Astrocyte (in vitro differentiated cells and primary cell): ENCODE results near the gene DIO3. TPM values are rescaled to one million over a fixed set of nuclear protein-coding genes. Genes with fewer than 3 reads are reported as not detected.
"Not testable (repeated sequence)": the region's sequence is repeated elsewhere in the genome, so short reads cannot be mapped to it uniquely, and the experiment has no call there.

Experiments used
- DNase-seq: peaks from one replicate; pipeline ENCODE4 v3.0.0-alpha.2; 2010; ENCODE audit warnings: low read depth
- FAIRE-seq: peaks from 2 replicates; lab custom pipeline; 2011; peaks lifted over from hg19 to GRCh38; lab: Jason Lieb, UNC
- H2AFZ ChIP-seq: 2 replicates; pipeline ENCODE4 v1.6.0; 2012; ENCODE audit warnings: low read depth, low read length, inconsistent platforms
- H3K27ac ChIP-seq: 2 replicates; pipeline ENCODE4 v1.5.1; 2011; ENCODE audit warnings: low read depth, low read length, inconsistent platforms
- H3K27me3 ChIP-seq: 2 replicates; pipeline ENCODE4 v1.6.0; 2011; ENCODE audit warnings: low read length, inconsistent platforms; ENCODE audit not compliant: insufficient read depth
- H3K36me3 ChIP-seq: 2 replicates; pipeline ENCODE4 v1.5.1; 2011; ENCODE audit warnings: low read length, inconsistent platforms; ENCODE audit not compliant: insufficient read depth
- H3K4me1 ChIP-seq: 2 replicates; pipeline ENCODE4 v1.5.1; 2011; ENCODE audit warnings: low read length, inconsistent platforms; ENCODE audit not compliant: insufficient read depth
- H3K4me2 ChIP-seq: 2 replicates; pipeline ENCODE4 v1.6.0; 2012; ENCODE audit warnings: low read length, inconsistent platforms
- H3K4me3 ChIP-seq: 2 replicates; pipeline ENCODE4 v1.5.1; 2011; ENCODE audit warnings: low read depth, mild to moderate bottlenecking, low read length, inconsistent platforms; ENCODE audit not compliant: insufficient read depth
- H3K79me2 ChIP-seq: 2 replicates; pipeline ENCODE4 v1.6.0; 2012; ENCODE audit warnings: mild to moderate bottlenecking, low read length, inconsistent platforms; ENCODE audit not compliant: insufficient read depth
- H3K9ac ChIP-seq: 2 replicates; pipeline ENCODE4 v1.6.0; 2012; ENCODE audit warnings: mild to moderate bottlenecking, low read length, inconsistent platforms
- H3K9me3 ChIP-seq: 2 replicates; pipeline ENCODE4 v1.5.1; 2012; ENCODE audit warnings: low read depth, mild to moderate bottlenecking, low read length, inconsistent platforms; ENCODE audit not compliant: insufficient read depth
- H4K20me1 ChIP-seq: 2 replicates; pipeline ENCODE4 v1.6.0; 2012; ENCODE audit warnings: low read length, inconsistent platforms; ENCODE audit not compliant: insufficient read depth
- H3K27ac Mint-ChIP-seq: one replicate; pipeline ENCODE4 v1.8.0; 2021; ENCODE audit warnings: mild to moderate bottlenecking, mixed read lengths; ENCODE audit not compliant: unreplicated experiment
- H3K27me3 Mint-ChIP-seq: one replicate; pipeline ENCODE4 v1.8.0; 2021; ENCODE audit warnings: low read depth, mixed read lengths; ENCODE audit not compliant: unreplicated experiment
- H3K36me3 Mint-ChIP-seq: one replicate; pipeline ENCODE4 v1.8.0; 2021; ENCODE audit warnings: low read depth, mixed read lengths; ENCODE audit not compliant: unreplicated experiment
- H3K4me1 Mint-ChIP-seq: one replicate; pipeline ENCODE4 v1.8.0; 2021; ENCODE audit warnings: low read depth, mixed read lengths; ENCODE audit not compliant: unreplicated experiment
- H3K4me3 Mint-ChIP-seq: one replicate; pipeline ENCODE4 v1.8.0; 2021; ENCODE audit warnings: mild to moderate bottlenecking, moderate library complexity, mixed read lengths; ENCODE audit not compliant: unreplicated experiment
- H3K9me3 Mint-ChIP-seq: one replicate; pipeline ENCODE4 v1.8.0; 2021; ENCODE audit warnings: mild to moderate bottlenecking, mixed read lengths; ENCODE audit not compliant: unreplicated experiment
- EZH2 ChIP-seq: IDR thresholded peaks from 2 replicates; pipeline ENCODE4 v1.6.1; 2012; ENCODE audit warnings: mild to moderate bottlenecking, low read length, inconsistent platforms; ENCODE audit not compliant: insufficient read depth
- total RNA-seq: library from RNA; stranded (reverse); gene quantifications from 2 replicates; pipeline ENCODE4 v1.2.1, GENCODE V29; 2021
- TF ChIP-seq, protein P1 (sequence below): IDR thresholded peaks from 2 replicates; pipeline ENCODE4 v1.5.1; 2011; ENCODE audit warnings: low read depth, mild to moderate bottlenecking, inconsistent platforms, low read length, moderate library complexity; ENCODE audit not compliant: insufficient read depth

DIO3 gene
- total RNA-seq, 1 donor from 2014 or later: 0.79 TPM

DNA sequence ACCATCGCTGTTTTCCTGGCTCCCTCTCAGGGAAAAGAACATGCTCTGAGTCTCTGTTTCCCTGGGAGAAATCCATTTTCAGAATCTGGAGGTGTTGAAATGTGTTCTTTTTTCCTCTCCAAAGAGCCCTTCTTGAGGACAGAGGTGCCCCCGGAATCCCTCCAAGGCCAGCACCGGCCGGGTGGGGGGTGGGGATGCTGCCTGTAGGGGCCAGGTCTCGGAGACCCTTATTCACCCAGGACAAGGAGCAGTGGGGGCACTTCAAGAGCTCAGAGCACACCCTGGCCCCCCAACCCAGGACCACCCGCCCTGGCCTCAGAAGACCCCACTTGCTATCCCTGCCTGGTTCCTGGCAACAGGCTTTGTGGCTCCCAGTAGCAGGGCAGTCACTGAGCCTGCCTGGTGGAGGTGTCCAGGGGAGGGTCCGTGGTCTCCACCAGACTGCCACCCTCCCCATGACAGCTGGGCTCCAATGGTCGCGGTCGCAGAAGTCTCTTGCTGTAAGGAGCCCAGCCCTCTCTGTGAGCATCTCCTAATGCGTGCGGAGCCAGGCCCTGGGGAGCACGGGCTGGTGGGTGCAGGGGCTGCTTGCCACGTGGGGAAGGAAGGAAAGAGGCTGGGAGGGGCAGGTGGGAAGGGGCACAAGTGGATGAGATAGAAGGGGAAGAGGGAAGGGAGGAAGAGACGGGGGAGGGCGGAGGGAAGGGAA, 13.2 kb upstream of the DIO3 start:
- no peaks in the 10 kb centered on the region for H3K79me2 ChIP-seq
- Mint-ChIP-seq H3K4me1 (no peaks in the 10 kb centered on the region), H3K36me3 (no peaks in the 10 kb centered on the region), H3K27ac (no peak overlapping the region), H3K27me3 (peaks cover 67% of the 10 kb centered on the region), H3K9me3 (peaks cover 17% of the 10 kb centered on the region), H3K4me3 (no peak overlapping the region)
- H3K4me2 ChIP-seq: no peak overlapping the region
- DNase-seq (no peak), FAIRE-seq (no peak)
- no peak overlapping the region for H3K27ac ChIP-seq
- no peak for TF ChIP-seq EZH2
- TF ChIP-seq, protein P1, sequence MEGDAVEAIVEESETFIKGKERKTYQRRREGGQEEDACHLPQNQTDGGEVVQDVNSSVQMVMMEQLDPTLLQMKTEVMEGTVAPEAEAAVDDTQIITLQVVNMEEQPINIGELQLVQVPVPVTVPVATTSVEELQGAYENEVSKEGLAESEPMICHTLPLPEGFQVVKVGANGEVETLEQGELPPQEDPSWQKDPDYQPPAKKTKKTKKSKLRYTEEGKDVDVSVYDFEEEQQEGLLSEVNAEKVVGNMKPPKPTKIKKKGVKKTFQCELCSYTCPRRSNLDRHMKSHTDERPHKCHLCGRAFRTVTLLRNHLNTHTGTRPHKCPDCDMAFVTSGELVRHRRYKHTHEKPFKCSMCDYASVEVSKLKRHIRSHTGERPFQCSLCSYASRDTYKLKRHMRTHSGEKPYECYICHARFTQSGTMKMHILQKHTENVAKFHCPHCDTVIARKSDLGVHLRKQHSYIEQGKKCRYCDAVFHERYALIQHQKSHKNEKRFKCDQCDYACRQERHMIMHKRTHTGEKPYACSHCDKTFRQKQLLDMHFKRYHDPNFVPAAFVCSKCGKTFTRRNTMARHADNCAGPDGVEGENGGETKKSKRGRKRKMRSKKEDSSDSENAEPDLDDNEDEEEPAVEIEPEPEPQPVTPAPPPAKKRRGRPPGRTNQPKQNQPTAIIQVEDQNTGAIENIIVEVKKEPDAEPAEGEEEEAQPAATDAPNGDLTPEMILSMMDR: no peak
- H3K27me3 ChIP-seq: no peaks in the 10 kb centered on the region
- H3K4me3 ChIP-seq: no peak overlapping the region
- H3K36me3 ChIP-seq: no peaks in the 10 kb centered on the region
- H2AFZ ChIP-seq: no peak overlapping the region
- H3K9ac ChIP-seq: no peak overlapping the region
- H3K9me3 ChIP-seq: no peaks in the 10 kb centered on the region
- no peaks in the 10 kb centered on the region for H4K20me1 ChIP-seq
- no peaks in the 10 kb centered on the region for H3K4me1 ChIP-seq

DNA sequence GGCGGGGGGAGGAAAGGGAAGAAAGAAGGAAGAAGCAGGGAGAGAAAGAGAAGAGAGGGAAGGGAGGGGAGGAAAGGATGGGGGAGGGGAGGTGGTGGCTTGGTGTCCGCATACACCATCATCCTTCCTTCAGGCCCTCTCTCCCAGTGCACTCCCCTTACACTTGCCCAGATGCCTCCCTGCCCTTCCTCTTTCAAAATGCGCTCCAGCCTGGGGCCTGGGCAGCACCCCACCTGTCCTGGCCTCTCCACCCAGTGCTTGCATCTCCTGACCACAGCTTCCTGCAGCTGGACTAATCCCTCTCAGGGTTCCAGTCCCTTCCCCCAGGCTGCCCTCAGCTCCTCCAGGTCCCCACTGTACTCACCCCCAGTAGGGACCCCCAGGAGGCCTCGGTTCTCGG, 12.6 kb upstream of the DIO3 start:
- Mint-ChIP-seq H3K4me1 (no peaks in the 10 kb centered on the region), H3K27me3 (peaks cover 68% of the 10 kb centered on the region), H3K9me3 (peaks cover 13% of the 10 kb centered on the region), H3K27ac (no peak overlapping the region), H3K36me3 (no peaks in the 10 kb centered on the region), H3K4me3 (no peak overlapping the region)
- no peak for DNase-seq
- H3K79me2 ChIP-seq: no peaks in the 10 kb centered on the region
- H3K9me3 ChIP-seq: no peaks in the 10 kb centered on the region
- no peak for FAIRE-seq
- no peak overlapping the region for H3K27ac ChIP-seq
- no peak overlapping the region for H3K9ac ChIP-seq
- no peak overlapping the region for H3K4me3 ChIP-seq
- no peak for TF ChIP-seq EZH2
- TF ChIP-seq, protein P1: no peak
- no peaks in the 10 kb centered on the region for H3K27me3 ChIP-seq
- no peaks in the 10 kb centered on the region for H3K4me1 ChIP-seq
- no peak overlapping the region for H3K4me2 ChIP-seq
- no peaks in the 10 kb centered on the region for H3K36me3 ChIP-seq
- H4K20me1 ChIP-seq: no peaks in the 10 kb centered on the region
- H2AFZ ChIP-seq: no peak overlapping the region

DNA sequence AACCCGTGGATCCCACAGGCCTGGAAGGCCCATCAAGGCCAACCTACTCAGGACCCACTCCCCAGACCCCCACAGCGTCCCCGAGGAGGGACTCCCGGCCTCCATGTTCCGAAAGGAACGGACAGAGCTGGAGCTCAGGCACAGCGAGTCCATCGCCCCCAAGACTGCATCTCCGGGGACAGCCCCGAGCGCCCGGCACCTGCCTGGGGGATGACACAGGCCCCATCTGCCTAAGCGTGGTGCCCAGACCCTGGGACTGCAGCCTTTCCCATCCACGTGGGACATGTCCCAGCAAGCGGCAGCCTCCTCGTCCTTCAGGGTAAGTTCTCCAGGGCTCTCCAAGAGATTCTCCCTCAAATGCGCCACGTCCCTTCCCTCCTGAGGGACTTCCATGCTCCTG, 12.1 kb upstream of the DIO3 start:
- Histone ChIP-seq H3K9me3 (no peaks in the 10 kb centered on the region), H3K4me2 (no peak overlapping the region), H3K27me3 (no peaks in the 10 kb centered on the region), H3K27ac (no peak overlapping the region), H2AFZ (no peak overlapping the region), H3K4me3 (no peak overlapping the region), H3K79me2 (no peaks in the 10 kb centered on the region), H3K9ac (no peak overlapping the region), H4K20me1 (no peaks in the 10 kb centered on the region), H3K36me3 (no peaks in the 10 kb centered on the region), H3K4me1 (no peaks in the 10 kb centered on the region)
- DNase-seq: no peak
- no peaks in the 10 kb centered on the region for H3K4me1 Mint-ChIP-seq
- H3K4me3 Mint-ChIP-seq: no peak overlapping the region
- peaks cover 9% of the 10 kb centered on the region for H3K9me3 Mint-ChIP-seq
- peaks cover 68% of the 10 kb centered on the region for H3K27me3 Mint-ChIP-seq
- FAIRE-seq: no peak
- no peaks in the 10 kb centered on the region for H3K36me3 Mint-ChIP-seq
- no peak overlapping the region for H3K27ac Mint-ChIP-seq
- no peak for TF ChIP-seq EZH2
- TF ChIP-seq, protein P1: no peak

DNA sequence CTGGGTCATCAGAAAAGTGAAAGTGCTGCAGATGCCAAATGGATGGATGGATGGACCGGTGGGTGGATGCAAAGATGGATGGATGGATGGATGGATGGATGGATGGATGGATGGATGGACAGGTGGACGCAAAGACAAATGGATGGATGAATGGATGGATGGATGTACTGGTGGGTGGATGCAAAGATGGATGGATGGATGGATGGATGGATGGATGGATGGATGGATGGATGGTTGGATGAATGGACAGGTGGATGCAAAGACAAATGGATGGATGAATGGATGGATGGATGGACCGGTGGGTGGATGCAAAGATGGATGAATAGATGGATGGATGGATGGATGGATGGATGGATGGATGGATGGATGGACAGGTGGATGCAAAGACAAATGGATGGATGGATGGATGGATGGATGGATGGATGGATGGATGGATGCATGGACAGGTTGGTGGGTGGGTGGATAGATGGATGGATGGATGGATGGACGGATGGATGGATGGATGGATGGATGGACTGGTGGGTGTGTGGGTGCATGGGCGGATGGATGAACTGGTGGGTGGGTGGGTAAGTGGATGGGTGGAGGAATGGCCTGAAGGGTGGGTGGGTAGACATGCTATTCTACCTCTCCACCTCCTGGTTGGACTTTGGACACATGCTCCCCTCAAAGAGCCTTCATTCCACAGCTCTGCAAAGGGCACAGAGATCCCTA, 10.9 kb upstream of the DIO3 start:
- H3K4me1 ChIP-seq, H3K79me2 ChIP-seq, DNase-seq, H3K9me3 ChIP-seq, H3K4me1 Mint-ChIP-seq, H3K27ac ChIP-seq, FAIRE-seq, H3K9ac ChIP-seq, H3K4me3 ChIP-seq, H3K4me2 ChIP-seq, H3K36me3 ChIP-seq, H2AFZ ChIP-seq, H3K36me3 Mint-ChIP-seq, H3K27ac Mint-ChIP-seq, H3K4me3 Mint-ChIP-seq, H4K20me1 ChIP-seq, H3K9me3 Mint-ChIP-seq, H3K27me3 ChIP-seq: not testable (repeated sequence)
- peaks cover 70% of the 10 kb centered on the region for H3K27me3 Mint-ChIP-seq
